ENCODE results near the gene ATXN7. TPM values are rescaled to one million over a fixed set of nuclear protein-coding genes. Genes with fewer than 3 reads are reported as not detected.

ATXN7 gene
- total RNA-seq, 1 donor from 2014 or later: 5.1 TPM

DNA sequence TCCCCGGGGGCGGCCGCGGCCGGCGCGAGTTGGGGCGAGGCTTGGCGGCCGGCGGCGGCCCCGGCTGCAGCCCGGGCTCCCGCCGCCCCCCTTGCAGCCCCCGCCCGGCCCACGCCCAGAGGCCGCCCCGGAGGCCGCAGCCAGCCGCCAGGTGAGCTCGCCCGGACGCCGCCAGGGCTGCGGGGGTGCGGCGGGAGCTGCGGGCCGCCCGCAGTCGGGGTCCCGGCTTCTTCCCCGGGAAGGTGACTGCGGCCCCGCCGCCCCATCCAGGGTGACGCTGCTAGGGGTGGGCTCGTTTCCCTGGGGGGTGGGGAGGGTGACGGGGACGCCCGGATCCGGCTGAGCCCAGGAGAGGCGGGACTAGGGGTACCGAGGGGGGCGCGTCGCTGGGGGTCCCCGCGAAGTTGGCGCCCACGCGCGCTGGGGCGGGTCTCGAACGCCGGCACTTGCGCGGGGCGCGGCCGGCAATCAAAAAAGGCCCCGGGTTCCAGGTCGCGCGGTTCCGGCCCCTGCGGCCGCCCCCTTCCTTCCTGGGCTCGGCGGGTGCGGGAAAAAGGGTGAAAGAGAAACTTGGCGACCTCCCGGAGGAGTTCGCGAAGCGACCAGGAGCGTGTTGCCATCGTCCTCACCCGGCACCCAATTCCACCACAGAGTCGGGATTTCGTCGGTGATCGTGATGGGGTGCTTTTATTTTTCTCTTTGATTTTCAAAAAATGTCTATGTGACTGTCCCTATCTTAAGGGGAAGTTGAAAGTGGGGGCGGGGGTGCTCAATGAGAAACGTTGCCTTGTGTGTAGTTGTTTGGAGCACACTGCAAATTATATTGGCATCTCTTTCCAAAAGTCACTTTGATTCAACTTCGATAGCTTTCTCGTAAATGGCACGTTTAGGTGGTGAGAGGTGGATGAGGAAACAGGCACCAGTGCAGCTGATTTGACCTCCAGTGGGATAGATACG, 619 bp downstream of the ATXN7 start:
- DNase-seq (ENCODE audit: low read depth in 2 of 2): peak in 1 of 2 donors; percentile 23

DNA sequence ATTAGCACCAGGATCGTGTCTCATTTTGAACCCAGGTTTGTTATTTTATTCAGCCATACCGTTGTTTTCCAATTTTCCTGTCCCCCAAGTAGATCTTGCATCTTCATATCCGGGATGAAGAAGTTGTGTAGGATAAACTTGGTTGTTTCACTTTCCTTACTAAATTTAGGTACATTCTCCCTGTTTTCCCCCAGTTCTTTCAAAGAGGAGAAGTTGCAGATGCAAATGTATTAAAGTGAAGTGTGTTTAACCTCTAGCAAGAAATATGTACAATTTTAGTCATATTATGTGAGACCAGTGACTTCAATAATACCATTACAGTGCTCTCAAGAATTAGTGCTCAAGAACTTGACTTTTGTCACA, 1.3 kb downstream of the ATXN7 start:
- no peak for DNase-seq (ENCODE audit: low read depth in 2 of 2)

DNA sequence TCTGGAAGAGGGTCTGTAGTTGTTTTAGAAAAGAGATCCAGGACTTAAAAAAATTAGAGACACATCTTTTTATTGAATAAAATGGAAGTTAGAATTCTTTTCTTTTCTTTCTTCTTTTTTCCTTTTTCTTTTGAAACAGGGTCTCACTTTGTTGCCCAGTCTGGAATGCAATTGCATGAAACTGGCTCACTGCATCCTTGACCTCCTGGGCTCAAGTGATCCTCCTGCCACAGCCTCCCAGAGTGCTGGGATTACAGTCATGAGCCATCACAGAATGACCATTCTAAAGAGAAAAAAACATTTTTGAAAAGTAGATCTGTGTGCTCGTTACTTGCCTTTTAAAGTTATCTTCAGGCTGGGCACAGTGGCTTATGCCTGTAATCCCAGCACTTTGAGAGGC, 3.6 kb downstream of the ATXN7 start:
- DNase-seq (ENCODE audit: low read depth in 2 of 2): no peak

DNA sequence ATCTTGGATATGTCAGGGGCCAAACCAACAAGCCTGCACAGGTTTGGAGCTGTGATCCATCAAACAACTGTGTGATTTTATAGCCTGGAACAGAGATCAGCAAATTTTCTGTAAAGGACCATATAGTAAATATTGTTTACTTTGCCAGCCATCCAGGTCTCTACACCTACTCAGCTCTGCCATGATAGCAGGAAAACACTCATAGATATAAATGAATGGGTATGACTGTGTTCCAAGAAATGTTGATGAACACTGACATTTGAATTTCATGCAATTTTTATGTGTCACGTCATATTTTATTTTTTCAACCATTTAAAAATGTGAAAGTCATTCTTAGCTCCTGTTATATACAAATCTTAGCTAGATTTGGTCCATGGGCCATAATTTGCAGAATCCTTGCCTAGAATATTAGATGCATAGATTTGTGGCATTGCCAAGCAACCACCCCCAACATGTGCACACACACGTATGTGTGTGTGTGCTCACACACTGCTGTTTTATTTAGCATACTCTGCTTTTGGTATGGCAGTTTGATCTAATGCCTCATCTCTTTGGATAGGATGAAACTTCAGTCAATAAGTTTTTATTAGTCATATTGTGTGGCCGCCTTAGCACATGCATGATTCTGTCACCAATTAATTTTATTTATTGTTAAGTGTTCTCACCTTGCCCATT, 6.4 kb downstream of the ATXN7 start:
- DNase-seq (ENCODE audit: low read depth in 2 of 2): no peak

DNA sequence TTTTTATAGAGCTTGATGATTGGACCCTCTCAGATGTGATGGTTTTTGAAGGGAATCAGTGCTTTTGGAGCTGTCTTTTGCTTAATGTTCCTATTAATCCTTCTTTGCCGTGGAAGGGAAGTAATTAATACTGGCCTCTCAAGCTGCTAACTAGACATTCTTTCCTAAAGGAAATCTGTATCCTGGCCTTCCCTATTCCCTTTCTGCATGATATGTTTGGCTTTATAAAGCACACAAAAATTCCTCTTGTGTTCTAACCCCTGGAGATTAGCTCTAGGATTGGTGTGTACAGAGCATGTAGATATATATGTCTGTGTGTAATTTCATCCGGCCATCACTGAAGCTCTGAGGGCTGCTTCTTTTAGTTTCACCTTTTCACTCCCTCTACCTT, 6.9 kb downstream of the ATXN7 start:
- peak in 1 of 2 donors; percentile 54 for DNase-seq (ENCODE audit: low read depth in 2 of 2)

DNA sequence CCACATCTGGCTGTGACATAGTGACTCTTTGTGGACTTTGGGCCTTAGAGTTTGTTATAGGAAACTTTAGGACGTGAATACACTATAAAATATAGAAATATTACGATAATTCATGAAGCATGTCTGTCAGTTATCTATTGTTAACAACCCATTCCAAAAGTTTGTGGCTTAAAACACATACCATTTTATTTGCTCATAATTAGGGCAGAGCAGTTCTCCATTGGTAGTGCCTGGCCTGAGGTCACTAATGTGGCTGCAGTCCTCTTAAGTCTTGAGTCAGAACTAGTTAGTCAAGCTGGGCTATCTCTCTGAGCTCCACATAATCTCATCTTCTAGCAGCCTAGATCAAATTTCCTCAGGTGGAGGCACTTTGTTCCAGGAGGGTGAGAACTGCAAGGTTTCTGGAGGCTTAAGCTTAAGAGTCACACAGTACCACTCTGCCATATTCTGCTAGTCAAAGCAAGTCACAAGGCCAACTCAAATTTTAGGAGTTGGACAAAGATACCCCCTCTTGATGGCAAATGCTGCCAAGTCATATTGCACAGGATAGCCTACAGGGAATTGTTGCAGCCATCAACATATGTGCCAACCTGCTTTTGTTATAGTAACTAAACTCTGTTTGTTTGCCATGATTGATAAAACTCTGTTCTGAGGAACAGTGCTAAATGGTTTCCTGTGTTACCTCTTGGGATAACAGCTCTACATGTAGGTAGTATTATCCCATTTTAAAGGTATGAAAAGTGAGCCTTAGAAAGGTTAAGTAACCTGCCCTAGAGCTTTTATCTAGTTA, 8.7 kb downstream of the ATXN7 start:
- no peak for DNase-seq (ENCODE audit: low read depth in 2 of 2)

DNA sequence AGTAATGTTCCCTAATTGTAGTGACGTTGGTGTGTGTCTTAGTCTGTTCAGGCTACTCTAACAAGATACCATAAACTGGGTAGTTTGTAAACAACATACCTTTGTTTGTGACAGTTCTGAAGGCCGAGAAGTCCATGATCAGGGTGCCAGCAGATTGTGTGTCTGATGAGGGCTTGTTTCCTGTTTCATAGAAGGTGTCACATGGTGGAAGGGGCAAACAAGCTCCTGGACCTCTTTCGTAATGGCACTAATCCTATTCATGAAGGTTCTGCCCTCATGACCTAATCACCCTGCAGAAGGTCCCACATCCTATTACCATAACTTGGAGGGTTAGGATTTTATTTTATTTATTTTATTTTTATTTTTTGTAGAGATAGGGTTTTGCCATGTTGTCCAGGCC, 11.1 kb downstream of the ATXN7 start:
- no peak for DNase-seq (ENCODE audit: low read depth in 2 of 2)

DNA sequence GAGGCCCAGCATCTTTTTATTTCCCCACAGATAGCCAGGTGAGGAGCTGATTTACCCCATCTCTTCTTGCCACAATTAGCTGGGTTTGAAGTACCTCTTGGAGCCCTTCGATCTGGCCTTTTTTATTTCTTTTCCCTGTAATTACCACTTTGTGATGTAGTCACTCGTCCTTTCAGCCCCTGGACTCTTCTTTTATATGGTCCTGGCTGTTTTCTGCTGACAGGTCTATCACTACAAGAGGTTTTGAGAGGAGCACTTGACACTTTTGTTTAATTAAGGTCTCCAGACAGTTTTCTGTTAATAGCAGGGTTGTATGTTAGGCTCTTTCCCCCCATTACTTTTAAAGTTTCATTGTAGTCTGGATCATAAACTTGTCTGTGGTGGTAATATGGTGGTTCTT, 11.8 kb downstream of the ATXN7 start:
- no peak for DNase-seq (ENCODE audit: low read depth in 2 of 2)

DNA sequence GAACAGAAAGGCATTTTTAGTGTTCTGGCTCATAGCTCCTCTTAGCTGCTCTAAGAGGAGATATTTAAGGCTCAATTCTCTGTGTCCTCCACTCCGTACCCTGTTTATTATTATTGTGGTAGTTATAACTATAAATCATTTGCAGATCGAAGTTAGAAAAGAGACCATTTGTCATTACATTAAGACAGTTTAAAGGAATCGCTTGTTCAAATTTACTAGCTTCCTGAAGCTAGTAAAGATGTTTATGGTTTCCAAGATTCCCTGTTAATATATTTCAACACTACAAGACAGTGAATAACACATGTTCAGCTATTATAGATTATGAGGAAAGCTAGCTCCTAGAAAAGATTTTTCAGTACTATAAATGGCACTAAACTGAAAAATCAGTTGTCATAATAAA, 12.6 kb downstream of the ATXN7 start:
- no peak for DNase-seq (ENCODE audit: low read depth in 2 of 2)

DNA sequence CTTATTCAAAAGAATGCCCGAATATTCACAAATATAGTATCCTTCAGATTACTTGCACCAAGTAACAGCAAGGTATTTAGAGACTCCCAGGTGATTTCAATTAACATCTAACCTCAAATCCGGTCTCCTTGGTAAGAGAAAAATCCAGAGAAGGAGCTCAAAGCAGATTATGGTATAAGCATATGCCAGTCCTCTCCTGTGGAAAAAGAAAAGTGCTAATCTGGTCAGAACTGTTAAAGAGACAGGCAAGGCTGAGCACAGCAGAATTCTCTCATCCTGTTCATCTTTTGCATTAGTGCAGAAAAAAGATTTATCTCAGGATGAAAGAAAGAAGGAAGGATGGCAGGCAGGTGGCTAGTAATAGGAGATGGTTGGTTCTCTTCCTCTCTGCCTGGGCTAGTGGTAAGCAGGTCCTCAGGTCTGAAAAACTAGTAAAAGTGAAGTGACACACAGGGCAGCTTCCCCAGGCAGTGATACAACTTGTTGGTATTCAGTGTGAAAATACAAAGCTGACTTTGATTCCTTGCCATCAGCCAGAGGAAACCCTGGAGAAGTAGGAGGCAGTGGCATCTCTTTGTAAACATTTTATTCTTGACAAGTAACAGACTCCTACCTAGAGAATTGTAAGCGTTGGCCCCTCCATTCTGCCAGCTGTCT, 14.2 kb downstream of the ATXN7 start:
- DNase-seq (ENCODE audit: low read depth in 2 of 2): no peak

DNA sequence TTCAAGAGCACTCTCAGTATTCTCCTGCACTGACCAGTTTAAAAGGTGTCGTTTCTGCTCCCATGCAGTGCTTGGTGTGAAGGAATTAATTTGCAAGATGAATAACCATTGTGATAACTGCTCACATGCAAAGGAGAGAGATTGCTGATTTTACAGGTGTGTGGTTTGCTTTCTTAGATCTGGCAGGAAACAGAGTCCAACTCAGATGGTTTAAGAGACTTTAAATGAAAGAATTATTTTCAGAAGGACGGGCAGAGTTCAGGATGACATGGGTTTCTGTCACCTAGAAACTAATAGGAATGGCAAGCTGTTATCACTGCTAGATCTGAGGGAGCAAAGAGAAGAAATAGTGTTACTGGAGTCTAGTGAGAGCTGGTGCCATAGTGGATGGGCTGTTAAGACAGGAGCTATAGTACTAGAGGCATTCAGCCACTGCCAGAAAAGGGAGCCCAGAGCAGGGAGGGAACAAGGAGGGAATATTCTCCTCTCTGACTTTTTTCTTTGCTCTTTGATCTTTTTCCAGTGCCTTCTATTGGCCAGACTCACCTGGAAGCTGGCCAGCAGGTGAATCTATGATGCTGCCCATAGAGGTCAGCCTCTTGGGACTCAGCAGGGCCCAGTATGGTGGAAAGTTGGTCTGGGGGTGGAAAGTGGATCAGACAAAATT, 14.9 kb downstream of the ATXN7 start:
- DNase-seq (ENCODE audit: low read depth in 2 of 2): no peak

DNA sequence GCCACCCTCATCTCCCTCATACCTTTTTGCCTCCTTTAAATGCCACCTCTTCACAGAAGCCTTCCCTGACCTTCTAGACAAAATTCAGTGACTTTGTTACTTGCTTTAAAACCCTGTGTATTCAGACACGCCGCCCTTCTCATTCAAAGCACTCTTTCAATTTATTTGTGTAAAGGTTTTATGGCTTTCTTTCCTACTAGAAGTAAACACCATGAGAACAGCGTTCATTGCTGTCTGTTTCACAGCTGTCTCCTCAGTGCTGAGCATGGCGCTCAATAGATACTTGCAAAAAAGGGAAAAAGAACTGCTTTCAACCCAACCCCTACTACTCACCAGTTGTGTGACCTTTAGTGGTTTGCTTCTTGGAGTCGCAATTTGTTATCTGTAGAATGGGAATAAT, 17.0 kb downstream of the ATXN7 start:
- DNase-seq (ENCODE audit: low read depth in 2 of 2): no peak

DNA sequence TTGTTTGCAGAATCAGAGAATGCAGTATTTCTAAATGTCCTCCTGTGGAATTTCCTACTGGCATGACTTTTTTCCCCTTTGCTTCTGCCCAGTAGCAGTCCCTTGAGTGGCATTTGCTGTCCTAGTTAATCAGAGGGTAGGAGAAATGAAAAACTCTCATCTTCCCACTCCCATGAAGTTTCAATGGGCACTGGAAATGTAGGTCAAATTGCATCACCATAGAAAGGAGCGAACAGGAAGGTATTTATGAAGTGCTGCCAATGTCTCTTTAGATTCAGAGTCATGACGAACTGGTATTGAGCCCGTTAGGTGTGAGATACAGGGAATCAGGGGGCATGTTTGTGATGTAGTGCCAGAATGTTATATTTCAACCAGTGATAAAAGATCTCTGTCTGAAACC, 23.2 kb downstream of the ATXN7 start:
- DNase-seq (ENCODE audit: low read depth in 2 of 2): peak in 1 of 2 donors; percentile 40

DNA sequence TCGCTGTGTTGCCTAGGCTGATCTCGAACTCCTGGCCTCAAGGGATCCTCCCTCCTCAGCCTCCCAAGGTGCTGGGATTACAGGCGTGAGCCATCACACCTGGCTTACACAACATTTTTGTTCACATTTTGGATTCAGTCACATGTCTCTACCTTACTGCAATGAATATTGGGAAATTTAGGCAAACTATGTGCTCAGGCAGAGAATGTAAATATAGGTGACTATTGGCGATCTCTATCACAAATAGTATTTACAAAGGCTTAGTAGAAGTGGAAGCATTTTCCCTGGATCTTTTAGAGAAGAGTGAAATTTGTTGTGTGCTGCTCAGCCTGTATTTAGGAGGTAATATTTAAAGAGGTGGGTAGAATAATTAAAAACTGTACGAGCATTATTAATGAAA, 27.9 kb downstream of the ATXN7 start:
- DNase-seq (ENCODE audit: low read depth in 2 of 2): no peak

DNA sequence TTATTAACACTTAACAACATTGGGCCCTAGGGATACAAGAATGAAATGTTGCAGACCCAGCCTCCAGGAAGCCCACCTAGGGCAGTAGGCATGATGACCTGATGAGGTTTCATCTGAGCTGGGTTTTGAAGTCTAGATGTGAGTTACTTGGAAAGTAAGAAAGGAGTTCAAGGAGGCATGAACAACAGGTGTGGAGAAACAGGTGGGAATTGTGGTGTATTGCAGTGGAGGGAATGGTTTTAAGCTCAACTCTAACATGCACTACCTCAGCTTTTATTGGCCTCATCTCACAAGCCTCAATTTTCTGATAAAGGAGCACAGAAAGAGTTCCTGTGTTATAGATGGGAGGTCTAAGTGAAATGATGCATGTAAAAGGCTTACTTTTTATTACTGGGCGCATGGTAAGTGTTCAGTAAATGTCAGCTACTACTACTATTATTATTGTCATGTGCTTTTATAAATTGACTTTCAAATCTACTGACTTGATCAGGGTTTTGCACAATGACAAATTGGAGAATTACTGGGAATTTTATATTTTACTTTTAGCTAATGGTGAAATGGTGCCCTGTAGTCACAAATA, 29.2 kb downstream of the ATXN7 start:
- no peak for DNase-seq (ENCODE audit: low read depth in 2 of 2)

DNA sequence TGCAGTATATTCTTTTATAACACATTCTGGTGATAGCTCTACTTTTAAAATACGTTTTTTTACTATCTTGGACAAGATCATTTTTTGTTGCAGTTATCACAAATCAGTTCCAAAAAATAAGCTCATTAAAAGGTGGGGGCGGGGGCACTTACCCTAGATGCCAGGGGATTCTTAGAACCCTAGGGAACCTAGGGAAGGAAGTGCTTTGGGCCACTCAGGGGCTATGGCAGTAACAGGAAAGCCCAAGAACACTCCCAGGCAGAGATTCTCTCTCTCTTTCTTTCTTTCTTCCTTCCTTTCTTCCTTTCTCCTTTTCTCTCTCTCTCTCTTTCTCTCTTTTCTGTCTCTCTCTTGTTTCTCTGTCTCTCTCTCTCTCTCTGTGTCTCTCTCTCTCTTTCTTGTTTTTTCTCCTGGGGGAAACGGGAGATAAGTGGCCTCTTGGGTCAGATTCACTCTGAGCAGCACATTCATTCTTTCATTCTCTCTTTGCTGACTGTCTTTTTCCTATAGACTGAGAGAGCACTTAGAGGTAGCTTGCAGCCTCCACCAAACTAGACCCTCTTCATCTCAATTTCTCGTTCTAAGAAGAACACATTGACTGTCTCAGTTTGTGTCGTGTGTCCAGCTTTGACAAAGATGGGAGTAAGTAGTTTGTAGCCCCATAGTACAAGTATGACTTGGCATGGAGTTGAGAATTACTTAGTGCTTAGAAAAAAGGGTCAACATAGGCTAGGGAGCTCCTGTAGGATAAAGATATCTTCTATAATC, 31.9 kb downstream of the ATXN7 start:
- DNase-seq (ENCODE audit: low read depth in 2 of 2): no peak

DNA sequence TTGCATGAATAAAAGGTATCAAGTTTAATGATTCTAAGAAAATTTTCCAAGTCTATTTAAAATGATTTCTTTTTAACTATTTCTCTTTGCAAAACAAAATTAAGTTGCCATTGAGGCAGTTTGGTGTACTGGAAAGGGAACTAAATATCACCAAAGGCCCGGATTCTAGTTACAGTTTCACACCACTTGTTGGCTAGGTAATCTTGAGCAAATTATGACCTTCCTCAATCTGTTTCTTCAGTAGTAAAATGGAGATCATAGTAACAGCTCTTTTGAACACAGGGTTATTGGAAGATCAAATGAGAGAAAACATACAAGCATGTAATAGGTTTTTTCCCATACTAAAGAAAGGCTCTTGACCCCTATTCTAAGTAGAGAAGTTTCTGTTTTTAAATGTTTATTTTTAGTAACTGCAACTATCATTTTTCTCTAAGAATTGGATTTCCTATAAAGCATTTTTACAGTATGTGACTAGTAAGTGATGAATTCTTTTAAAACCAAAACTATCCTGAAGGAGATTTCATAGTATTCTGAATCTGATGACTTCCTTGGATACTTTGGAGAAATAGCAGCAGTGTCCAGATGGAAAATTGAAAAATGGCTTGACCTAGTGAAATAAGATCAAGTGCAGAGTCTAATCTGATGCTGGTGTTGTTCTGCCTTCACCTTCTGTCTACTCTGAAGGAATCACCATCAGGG, 32.8 kb downstream of the ATXN7 start:
- DNase-seq (ENCODE audit: low read depth in 2 of 2): no peak

DNA sequence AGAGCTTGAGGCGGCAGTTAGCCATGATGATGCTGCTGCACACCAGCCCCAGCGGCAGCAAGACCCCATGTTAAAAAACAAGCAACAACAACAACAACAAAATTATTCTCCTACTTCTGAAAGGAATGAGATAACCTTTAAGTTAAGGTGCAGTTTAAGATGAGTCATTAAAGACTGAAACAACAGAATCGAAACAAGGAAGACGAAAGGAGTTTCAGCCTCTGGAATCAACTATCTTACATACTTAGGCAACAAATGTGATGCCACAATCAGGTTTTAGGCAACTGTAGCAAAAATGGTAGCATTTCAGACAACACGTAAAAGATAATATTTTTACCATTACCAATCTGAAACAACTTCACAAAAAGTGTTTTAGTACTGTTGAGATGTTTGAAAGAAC, 36.3 kb downstream of the ATXN7 start:
- peak in 1 of 2 donors; percentile 19 for DNase-seq (ENCODE audit: low read depth in 2 of 2)

DNA sequence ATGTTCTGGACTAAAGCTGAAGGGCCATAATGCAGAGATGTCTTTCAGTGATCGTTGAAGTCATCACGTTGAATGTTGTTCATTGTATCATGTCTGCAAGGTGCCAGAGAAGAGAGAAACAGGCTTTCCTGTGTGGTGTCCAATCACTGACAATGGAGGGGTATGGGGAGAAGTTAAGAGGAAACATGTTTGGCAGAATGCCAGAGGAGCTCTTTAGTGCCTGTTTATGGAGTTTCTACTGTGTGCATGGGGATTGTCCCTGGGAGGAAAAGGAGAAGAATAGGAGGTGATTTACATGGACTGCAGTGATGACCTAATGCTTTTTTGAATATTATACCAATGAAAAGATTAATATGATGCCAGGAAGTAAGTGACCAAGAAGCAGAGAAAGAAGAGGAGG, 36.8 kb downstream of the ATXN7 start:
- DNase-seq (ENCODE audit: low read depth in 2 of 2): peak; percentile 87 to 98

Data from dermis microvascular lymphatic vessel endothelial cell (primary cell).